Skeletal muscle tissue (tissue), 5 donors: Measurements from ENCODE around the gene CASP10. TPM values are rescaled to one million over a fixed set of nuclear protein-coding genes. Genes with fewer than 3 reads are reported as not detected.

Experiments used
- H3K27ac ChIP-seq: one replicate; pipeline ENCODE4 v1.7.0; 2013; ENCODE audit warnings: mild to moderate bottlenecking, low read depth, low read length, inconsistent platforms
- H3K27me3 ChIP-seq, 3 donors: one replicate each; pipeline ENCODE4 v1.7.0; 2013; ENCODE audit warnings: low read length in 3 of 3; ENCODE audit not compliant: control insufficient read depth in 3 of 3, insufficient read depth in 3 of 3
- H3K36me3 ChIP-seq, 3 donors: one replicate each; pipeline ENCODE4 v1.7.0; 2013; ENCODE audit warnings: low read length in 3 of 3; ENCODE audit not compliant: control insufficient read depth in 3 of 3, insufficient read depth in 3 of 3
- H3K4me1 ChIP-seq, 3 donors: one replicate each; pipeline ENCODE4 v1.7.0; 2013; ENCODE audit warnings: low read length in 3 of 3, mild to moderate bottlenecking in 3 of 3; ENCODE audit not compliant: control insufficient read depth in 3 of 3, insufficient read depth in 3 of 3
- H3K4me3 ChIP-seq, 3 donors: one replicate each; pipeline ENCODE4 v1.7.0; 2013; ENCODE audit warnings: low read length in 3 of 3
- H3K9ac ChIP-seq, 3 donors: one replicate each; pipeline ENCODE4 v1.7.0; 2013; ENCODE audit warnings: low read length in 3 of 3, mild to moderate bottlenecking in 3 of 3, moderate library complexity in 2 of 3, low read depth in 1 of 3
- H3K9me3 ChIP-seq, 3 donors: one replicate each; pipeline ENCODE4 v1.7.0; 2013; ENCODE audit warnings: low read length in 3 of 3; ENCODE audit not compliant: control insufficient read depth in 3 of 3
- small RNA-seq: library from RNA; depleted of rRNA; stranded (forward); fragments of <200 nt; gene quantifications from one replicate; pipeline ENCODE3, GENCODE V24; 2014
- total RNA-seq: library from RNA; depleted of rRNA; stranded (reverse); fragments of >200 nt; gene quantifications from one replicate; pipeline ENCODE4 v1.2.3, GENCODE V29; 2014
- donor health status: Osteomylitis.

Gene CASP10
- total RNA-seq, 1 donor from 2014 or later, result 16.2 TPM

DNA sequence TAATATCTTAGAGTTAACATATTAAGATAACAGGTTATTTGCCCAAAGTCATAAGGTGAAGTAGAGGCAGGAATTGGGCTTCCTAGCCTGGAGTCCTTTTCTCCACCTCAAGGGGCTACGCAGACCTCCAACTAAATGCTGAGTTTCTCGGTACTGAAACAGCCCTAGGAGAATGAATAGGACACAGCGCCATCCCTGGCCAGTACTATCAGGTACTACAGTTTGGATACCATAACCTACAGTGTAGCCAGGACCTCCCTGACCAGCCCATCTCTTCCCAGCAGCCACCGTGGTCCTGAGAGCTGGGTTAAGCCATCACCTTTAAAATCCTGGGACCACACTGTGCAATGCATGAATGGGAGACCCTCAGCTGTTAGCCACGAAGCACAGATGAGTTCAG is 93.0 kb downstream of the CASP10 start:
- H3K27me3 ChIP-seq, result no peaks in the 10 kb centered on the region
- no peaks in the 10 kb centered on the region for H3K9me3 ChIP-seq
- no peak overlapping the region for H3K27ac ChIP-seq
- no peak overlapping the region for H3K9ac ChIP-seq
- H3K4me1 ChIP-seq, result no peaks in the 10 kb centered on the region
- H3K36me3 ChIP-seq, result peaks cover 4 to 29% (median 10%) of the 10 kb centered on the region in 3 donors
- no peak overlapping the region for H3K4me3 ChIP-seq

DNA sequence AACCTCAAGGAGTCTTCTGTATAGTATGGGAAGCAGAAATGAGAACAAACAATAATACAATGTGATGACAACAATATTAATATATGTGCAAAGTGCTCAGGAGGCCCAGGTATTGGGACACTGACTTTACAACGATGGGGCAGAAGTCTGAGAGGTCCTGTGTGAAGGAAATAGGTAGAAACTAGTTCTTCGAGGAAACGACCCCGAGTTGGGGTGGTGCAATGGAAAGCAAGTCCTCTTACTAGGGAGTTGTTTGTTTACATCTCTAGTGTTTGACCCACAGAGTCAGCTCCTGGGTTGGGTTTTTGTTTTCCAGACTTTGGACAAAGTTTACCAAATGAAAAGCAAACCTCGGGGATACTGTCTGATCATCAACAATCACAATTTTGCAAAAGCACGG is 93.6 kb downstream of the CASP10 start:
- Histone ChIP-seq H3K4me1 (no peaks in the 10 kb centered on the region), H3K36me3 (peaks cover 4 to 29% (median 10%) of the 10 kb centered on the region in 3 donors), H3K4me3 (no peak overlapping the region), H3K27ac (no peak overlapping the region), H3K27me3 (no peaks in the 10 kb centered on the region), H3K9ac (no peak overlapping the region), H3K9me3 (no peaks in the 10 kb centered on the region)

Small RNA genes within 50 kb of the gene (small RNA-seq; reads per million reads assigned to genes)
- not detected for gene AC007283.2
- gene MTND4LP13, result not detected
- not detected for gene RNU7-45P

Other genes starting within 250 kb of the CASP10 start
- gene ORC2, start 219.5 kb upstream of the CASP10 start, total RNA-seq, result 17.2 TPM
- gene HYCC2, start 111.5 kb upstream of the CASP10 start, total RNA-seq, result 16.7 TPM
- 87.7 TPM for gene NDUFB3, start 111.1 kb upstream of the CASP10 start, total RNA-seq
- 62.6 TPM for gene CFLAR, start 67.0 kb upstream of the CASP10 start, total RNA-seq
- gene CASP8, start 77.4 kb downstream of the CASP10 start, total RNA-seq, result 8.4 TPM
- 1.0 TPM for gene FLACC1, start 174.2 kb downstream of the CASP10 start, total RNA-seq